Spleen (tissue), 7 donors: Measurements from ENCODE around the gene RGS19.

Source experiments
- CTCF ChIP-seq, 11 experiments: fragments of 200-600 bp in 7 of 11; fragments of 450-650 bp in 4 of 11; sonication (generic) in 4 of 11; IDR thresholded peaks in 8 of 11; conservative IDR thresholded peaks in 3 of 11; 1 replicate in 7 of 11; 2 replicates in 4 of 11; pipeline versions ENCODE4 v1.4.0 to v1.8.0; 2016 to 2021; ENCODE audit warnings: antibody characterized with exemption in 11 of 11, inconsistent platforms in 4 of 11, mild to moderate bottlenecking in 1 of 11
- POLR2A ChIP-seq, 3 donors: fragments of 450-650 bp; IDR thresholded peaks; one replicate each; pipeline ENCODE4 v1.5.1; 2017; ENCODE audit warnings: antibody characterized with exemption in 3 of 3, mild to moderate bottlenecking in 1 of 3
- POLR2AphosphoS5 ChIP-seq, 3 donors: sonication (generic); formaldehyde crosslinking; IDR thresholded peaks; one replicate each; pipeline ENCODE4 v1.5.1; 2017; ENCODE audit warnings: antibody characterized with exemption in 3 of 3
- donor health status: DM: no; HTN: no; CAD: no; lungs with moderate emphysema.
- donor health status: DM: no; HTN: no; CAD: no.
- donor health status: DM: no; HTN: no; CAD: no.

DNA sequence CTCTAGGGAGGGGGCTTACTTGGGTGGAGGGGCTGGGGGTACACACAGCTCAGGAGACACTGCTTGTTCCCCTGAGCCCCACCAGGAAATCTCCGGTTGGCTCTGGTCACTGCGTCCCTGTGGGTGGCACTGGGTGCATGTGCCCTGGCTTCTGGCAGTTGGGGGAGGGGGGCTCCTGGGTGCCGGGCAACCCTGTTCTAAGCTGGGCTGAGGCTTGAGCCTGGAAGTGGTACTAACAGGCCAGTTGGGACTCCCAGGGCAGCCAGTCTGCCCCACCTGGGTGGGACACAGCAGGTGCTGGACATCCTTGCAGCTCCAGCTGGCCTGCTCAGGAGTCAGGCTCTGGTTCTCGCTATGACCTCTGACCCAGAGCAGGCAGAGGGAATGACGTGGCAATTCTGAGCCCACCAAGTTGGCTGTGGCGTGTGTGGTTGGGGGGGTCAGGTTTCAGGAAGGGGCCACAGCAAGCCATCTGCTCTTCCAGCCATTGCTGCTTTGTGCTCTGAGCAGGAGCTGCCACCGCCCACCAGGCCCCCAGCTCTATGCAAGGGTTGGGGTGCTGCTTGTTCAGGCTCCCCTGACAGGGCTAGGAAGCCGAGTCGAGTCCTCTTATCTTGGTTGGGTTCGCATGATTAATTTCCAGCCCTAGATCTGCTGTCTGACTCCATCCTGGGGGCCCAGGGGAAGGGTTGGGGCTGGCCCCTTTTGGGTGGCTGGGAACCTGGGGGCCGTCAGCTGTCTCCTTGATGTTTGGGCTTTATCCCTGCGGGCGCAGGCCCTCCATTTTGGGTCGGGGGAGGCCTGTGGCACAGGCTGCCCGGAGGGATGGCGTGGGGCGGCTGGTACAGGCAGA, 42.7 kb downstream of the RGS19 start:
- TF ChIP-seq CTCF (IDR thresholded peaks at IDR 0.05 in 8 of 11, conservative IDR thresholded peaks at IDR 0.05 in 3 of 11) (no peak), POLR2A (IDR thresholded peaks at IDR 0.05) (no peak), POLR2AphosphoS5 (IDR thresholded peaks at IDR 0.05) (no peak)
